Activated T-helper 17 cell treated with anti-CD3 and anti-CD28 coated beads, Interleukin-2, amount 50 U/mL, for 72 hours (primary cell): ENCODE results near the gene CDHR2. TPM values are rescaled to one million over a fixed set of nuclear protein-coding genes. Genes with fewer than 3 reads are reported as not detected.

Experiments used
- ATAC-seq: fragments of 150-1000 bp; cut with Tn5 transposase; replicated peaks from 2 replicates; pipeline ENCODE4 v1.10.0; 2021; ENCODE audit warnings: mild to moderate bottlenecking, moderate library complexity
- H3K27ac Mint-ChIP-seq: one replicate; pipeline ENCODE4 v1.8.0; 2022; ENCODE audit warnings: mixed read lengths
- H3K27me3 Mint-ChIP-seq: one replicate; pipeline ENCODE4 v1.8.0; 2022; ENCODE audit warnings: mixed read lengths
- H3K36me3 Mint-ChIP-seq: one replicate; pipeline ENCODE4 v1.8.0; 2022; ENCODE audit warnings: low read depth, mild to moderate bottlenecking, mixed read lengths
- H3K4me1 Mint-ChIP-seq: one replicate; pipeline ENCODE4 v1.8.0; 2022; ENCODE audit warnings: mixed read lengths
- H3K4me3 Mint-ChIP-seq: one replicate; pipeline ENCODE4 v1.8.0; 2022; ENCODE audit warnings: mild to moderate bottlenecking, mixed read lengths
- H3K9me3 Mint-ChIP-seq: one replicate; pipeline ENCODE4 v1.8.0; 2022; ENCODE audit warnings: mixed read lengths
- total RNA-seq, 2 donors: library from RNA; stranded (reverse); gene quantifications; one replicate each; pipeline ENCODE4 v1.2.3, GENCODE V29; 2022

Gene CDHR2
- total RNA-seq, 2 donors from 2014 or later: 0.50 to 0.69 TPM

- Mint-ChIP-seq H3K4me3 (peak overlapping the region; percentile 96), H3K36me3 (peaks cover 79% of the 10 kb centered on the region), H3K4me1 (peaks cover 20% of the 10 kb centered on the region), H3K27me3 (no peaks in the 10 kb centered on the region), H3K9me3 (no peaks in the 10 kb centered on the region), H3K27ac (peak overlapping the region; percentile 91)
- ATAC-seq: no peak
Measured at GRCh38 chr5:176532795-176533194, 16.3 kb upstream of the CDHR2 start.

GRCh38 chr5:176533390-176533789, 15.8 kb upstream of the CDHR2 start:
- Mint-ChIP-seq H3K9me3 (no peaks in the 10 kb centered on the region), H3K27ac (peak overlapping the region; percentile 91), H3K4me3 (peak overlapping the region; percentile 96), H3K36me3 (peaks cover 75% of the 10 kb centered on the region), H3K27me3 (no peaks in the 10 kb centered on the region), H3K4me1 (peaks cover 20% of the 10 kb centered on the region)
- no peak for ATAC-seq

GRCh38 chr5:176533894-176534611, 15.1 kb upstream of the CDHR2 start:
- ATAC-seq: no peak
- Mint-ChIP-seq H3K27ac (peak overlapping the region; percentile 91), H3K4me3 (peak overlapping the region; percentile 96), H3K36me3 (peaks cover 70% of the 10 kb centered on the region), H3K4me1 (peaks cover 20% of the 10 kb centered on the region), H3K9me3 (no peaks in the 10 kb centered on the region), H3K27me3 (no peaks in the 10 kb centered on the region)

- H3K36me3 Mint-ChIP-seq: peaks cover 64% of the 10 kb centered on the region
- H3K4me1 Mint-ChIP-seq: peaks cover 22% of the 10 kb centered on the region
- H3K9me3 Mint-ChIP-seq: no peaks in the 10 kb centered on the region
- peak overlapping the region; percentile 96 for H3K4me3 Mint-ChIP-seq
- no peaks in the 10 kb centered on the region for H3K27me3 Mint-ChIP-seq
- no peak for ATAC-seq
- peak overlapping the region; percentile 91 for H3K27ac Mint-ChIP-seq
Measured at GRCh38 chr5:176534640-176535039, 14.5 kb upstream of the CDHR2 start.

GRCh38 chr5:176535101-176535663, 14.0 kb upstream of the CDHR2 start:
- Mint-ChIP-seq H3K27me3 (no peaks in the 10 kb centered on the region), H3K27ac (peak overlapping the region; percentile 91), H3K4me3 (peak overlapping the region; percentile 96), H3K4me1 (peaks cover 27% of the 10 kb centered on the region), H3K9me3 (no peaks in the 10 kb centered on the region), H3K36me3 (peaks cover 60% of the 10 kb centered on the region)
- peak; percentile 23 for ATAC-seq

- peaks cover 27% of the 10 kb centered on the region for H3K4me1 Mint-ChIP-seq
- H3K36me3 Mint-ChIP-seq: peaks cover 60% of the 10 kb centered on the region
Measured at GRCh38 chr5:176535664-176536131, 13.4 kb upstream of the CDHR2 start.

GRCh38 chr5:176536132-176536901, 12.8 kb upstream of the CDHR2 start:
- H3K27me3 Mint-ChIP-seq: no peaks in the 10 kb centered on the region
- peak; percentile 10 for ATAC-seq
- H3K27ac Mint-ChIP-seq: peak overlapping the region; percentile 91
- H3K4me3 Mint-ChIP-seq: peak overlapping the region; percentile 96
- peaks cover 23% of the 10 kb centered on the region for H3K4me1 Mint-ChIP-seq
- H3K36me3 Mint-ChIP-seq: peaks cover 55% of the 10 kb centered on the region
- no peaks in the 10 kb centered on the region for H3K9me3 Mint-ChIP-seq

More at GRCh38 chr5:176535664-176536131, 13.4 kb upstream of the CDHR2 start:
- H3K27ac Mint-ChIP-seq: peak overlapping the region; percentile 91
- no peak for ATAC-seq
- H3K4me3 Mint-ChIP-seq: peak overlapping the region; percentile 96
- H3K9me3 Mint-ChIP-seq: no peaks in the 10 kb centered on the region
- no peaks in the 10 kb centered on the region for H3K27me3 Mint-ChIP-seq

GRCh38 chr5:176536902-176537553, 12.1 kb upstream of the CDHR2 start, which contains the start of gene RNF44:
Gene RNF44 (minus strand): TSS chr5:176537402. CDS start chr5:176532472, 4,930 bp downstream.
- H3K27ac Mint-ChIP-seq: peak within 1 kb of the TSS; percentile 98
- no peaks in the 10 kb centered on the region for H3K9me3 Mint-ChIP-seq
- no peaks in the 10 kb centered on the region for H3K27me3 Mint-ChIP-seq
- peaks cover 49% of the 10 kb centered on the region for H3K36me3 Mint-ChIP-seq
- peak; percentile 72 for ATAC-seq
- peak within 1 kb of the TSS; percentile 96 for H3K4me3 Mint-ChIP-seq
- peaks cover 28% of the 10 kb centered on the region for H3K4me1 Mint-ChIP-seq

- H3K36me3 Mint-ChIP-seq: peaks cover 47% of the 10 kb centered on the region
- H3K4me1 Mint-ChIP-seq: peaks cover 28% of the 10 kb centered on the region
- H3K9me3 Mint-ChIP-seq: no peaks in the 10 kb centered on the region
- ATAC-seq: peak; percentile 84
- H3K27me3 Mint-ChIP-seq: no peaks in the 10 kb centered on the region
- peak overlapping the region; percentile 98 for H3K27ac Mint-ChIP-seq
- H3K4me3 Mint-ChIP-seq: peak overlapping the region; percentile 96
Measured at GRCh38 chr5:176537554-176538229, 11.4 kb upstream of the CDHR2 start.

GRCh38 chr5:176538230-176538988, 10.7 kb upstream of the CDHR2 start:
- H3K4me1 Mint-ChIP-seq: peaks cover 25% of the 10 kb centered on the region
- H3K9me3 Mint-ChIP-seq: no peaks in the 10 kb centered on the region
- peaks cover 39% of the 10 kb centered on the region for H3K36me3 Mint-ChIP-seq
- H3K27ac Mint-ChIP-seq: peak overlapping the region; percentile 98
- H3K4me3 Mint-ChIP-seq: peak overlapping the region; percentile 96
- H3K27me3 Mint-ChIP-seq: no peaks in the 10 kb centered on the region
- ATAC-seq: no peak

GRCh38 chr5:176538989-176539384, 10.2 kb upstream of the CDHR2 start:
- no peaks in the 10 kb centered on the region for H3K9me3 Mint-ChIP-seq
- peaks cover 22% of the 10 kb centered on the region for H3K4me1 Mint-ChIP-seq
- H3K27me3 Mint-ChIP-seq: no peaks in the 10 kb centered on the region
- ATAC-seq: no peak
- no peak overlapping the region for H3K4me3 Mint-ChIP-seq
- peaks cover 34% of the 10 kb centered on the region for H3K36me3 Mint-ChIP-seq
- no peak overlapping the region for H3K27ac Mint-ChIP-seq

GRCh38 chr5:176540476-176540899, 8.7 kb upstream of the CDHR2 start:
- Mint-ChIP-seq H3K27ac (peak overlapping the region; percentile 88), H3K4me3 (peak overlapping the region; percentile 89), H3K4me1 (peaks cover 13% of the 10 kb centered on the region), H3K36me3 (peaks cover 19% of the 10 kb centered on the region), H3K27me3 (no peaks in the 10 kb centered on the region), H3K9me3 (no peaks in the 10 kb centered on the region)
- no peak for ATAC-seq

GRCh38 chr5:176540956-176541337, 8.2 kb upstream of the CDHR2 start:
- Mint-ChIP-seq H3K4me3 (peak overlapping the region; percentile 89), H3K27me3 (no peaks in the 10 kb centered on the region), H3K36me3 (peaks cover 14% of the 10 kb centered on the region), H3K4me1 (peaks cover 13% of the 10 kb centered on the region), H3K27ac (peak overlapping the region; percentile 88), H3K9me3 (no peaks in the 10 kb centered on the region)
- ATAC-seq: no peak
